Astrocyte of the hippocampus (primary cell): ENCODE data around the gene KLHL22.

Experiments used
- DNase-seq: peaks from one replicate; pipeline ENCODE4 v3.0.0; 2011; ENCODE audit warnings: low read depth, low spot score

The KLHL22 gene

GRCh38 chr22:20432244-20432686, 63.3 kb downstream of the KLHL22 start:
- DNase-seq, result no peak

- DNase-seq, result no peak
Observed at GRCh38 chr22:20431511-20432192, 63.9 kb downstream of the KLHL22 start.

- DNase-seq, result peak; percentile 86
Observed at GRCh38 chr22:20430720-20431510, 64.7 kb downstream of the KLHL22 start.

GRCh38 chr22:20430101-20430719, 65.4 kb downstream of the KLHL22 start:
- DNase-seq, result no peak

- DNase-seq, result peak; percentile 51
Observed at GRCh38 chr22:20429254-20430100, 66.1 kb downstream of the KLHL22 start.

- no peak for DNase-seq
Observed at GRCh38 chr22:20428496-20429253, 66.9 kb downstream of the KLHL22 start.

- DNase-seq, result no peak
Observed at GRCh38 chr22:20427945-20428417, 67.6 kb downstream of the KLHL22 start.

GRCh38 chr22:20427104-20427944, 68.3 kb downstream of the KLHL22 start:
- DNase-seq, result no peak

- DNase-seq, result no peak
Observed at GRCh38 chr22:20426259-20426615, 69.4 kb downstream of the KLHL22 start.

- DNase-seq, result no peak
Observed at GRCh38 chr22:20425566-20426258, 69.9 kb downstream of the KLHL22 start.

- peak; percentile 41 for DNase-seq
Observed at GRCh38 chr22:20424932-20425565, 70.5 kb downstream of the KLHL22 start.

GRCh38 chr22:20424568-20424931, 71.0 kb downstream of the KLHL22 start:
- no peak for DNase-seq

- DNase-seq, result no peak
Observed at GRCh38 chr22:20423906-20424551, 71.6 kb downstream of the KLHL22 start.

- peak; percentile 81 for DNase-seq
Observed at GRCh38 chr22:20423008-20423905, 72.3 kb downstream of the KLHL22 start.

GRCh38 chr22:20422271-20423007, 73.2 kb downstream of the KLHL22 start:
- peak; percentile 90 for DNase-seq

GRCh38 chr22:20421507-20421874, 74.1 kb downstream of the KLHL22 start:
- DNase-seq, result no peak
